Measurements from ENCODE around the gene GSC2.

GRCh38 chr22:19139974-19140373, 10.1 kb downstream of the GSC2 start:
- TF ChIP-seq CTCF (IDR thresholded peaks at IDR 0.05; ENCODE audit: low read depth, low read length, missing input control) (no peak), GABPA (IDR thresholded peaks at IDR 0.05 in 1 of 2, conservative IDR thresholded peaks at IDR 0.05 in 1 of 2) (no peak), TAF1 (conservative IDR thresholded peaks at IDR 0.05) (no peak), RAD21 (IDR thresholded peaks at IDR 0.05) (no peak), MAX (IDR thresholded peaks at IDR 0.05) (no peak), REST (IDR thresholded peaks at IDR 0.05) (no peak), EGR1 (IDR thresholded peaks at IDR 0.05; ENCODE audit: low read depth in 2 of 2) (no peak), FOXA1 (IDR thresholded peaks at IDR 0.05) (no peak), YY1 (IDR thresholded peaks at IDR 0.05) (no peak), JUND (IDR thresholded peaks at IDR 0.05) (no peak)

Measured in liver (tissue), 3 donors.